Peyer's patch (tissue), 4 donors: ENCODE measurements around the gene KDELR1. TPM values are rescaled to one million over a fixed set of nuclear protein-coding genes. Genes with fewer than 3 reads are reported as not detected.
"Not testable (repeated sequence)": the region's sequence is repeated elsewhere in the genome, so short reads cannot be mapped to it uniquely, and the experiment has no call there.

Experiments used
- DNase-seq, 3 donors: peaks; one replicate each; pipeline ENCODE4 v3.0.0-alpha.2; 2017 to 2019
- H3K27ac ChIP-seq, 4 donors: fragments of 200-600 bp; sonication (generic); one replicate each; pipeline ENCODE4 v1.5.1; 2016 to 2019
- H3K27me3 ChIP-seq, 2 donors: fragments of 200-600 bp; sonication (generic); one replicate each; pipeline ENCODE4 v1.5.1; 2019
- H3K36me3 ChIP-seq, 3 donors: fragments of 200-600 bp; sonication (generic); one replicate each; pipeline ENCODE4 v1.5.1; 2016 to 2019
- H3K4me1 ChIP-seq, 4 donors: fragments of 200-600 bp; sonication (generic); one replicate each; pipeline ENCODE4 v1.5.1; 2016 to 2019
- H3K4me3 ChIP-seq, 4 donors: fragments of 200-600 bp; sonication (generic); 1 replicate in 3 of 4; 2 replicates in 1 of 4; pipeline ENCODE4 v1.5.1; 2016 to 2019; ENCODE audit warnings: mild to moderate bottlenecking in 1 of 4
- H3K9me3 ChIP-seq, 4 donors: fragments of 200-600 bp; sonication (generic); one replicate each; pipeline ENCODE4 v1.5.1; 2016 to 2019; ENCODE audit warnings: mild to moderate bottlenecking in 1 of 4
- POLR2A ChIP-seq, 2 donors: fragments of 450-650 bp; IDR thresholded peaks; one replicate each; pipeline ENCODE4 v1.5.1; 2017; ENCODE audit warnings: antibody characterized with exemption in 2 of 2, mild to moderate bottlenecking in 2 of 2, moderate library complexity in 2 of 2
- total RNA-seq, 4 donors: library from RNA; depleted of rRNA; stranded (reverse); fragments of >200 nt; gene quantifications; one replicate each; pipeline ENCODE4 v1.1.0, GENCODE V29; 2016
- TF ChIP-seq, protein P1 (sequence below), 6 experiments: fragments of 450-650 bp in 4 of 6; fragments of 200-600 bp in 2 of 6; sonication (generic) in 1 of 6; IDR thresholded peaks; one replicate each; pipeline ENCODE4 v1.5.1; 2017 to 2019; ENCODE audit warnings: antibody characterized with exemption in 6 of 6, mild to moderate bottlenecking in 3 of 6, moderate library complexity in 1 of 6

Gene KDELR1
- total RNA-seq, 4 donors from 2014 or later, result 54.5 to 136 (median 112) TPM

DNA sequence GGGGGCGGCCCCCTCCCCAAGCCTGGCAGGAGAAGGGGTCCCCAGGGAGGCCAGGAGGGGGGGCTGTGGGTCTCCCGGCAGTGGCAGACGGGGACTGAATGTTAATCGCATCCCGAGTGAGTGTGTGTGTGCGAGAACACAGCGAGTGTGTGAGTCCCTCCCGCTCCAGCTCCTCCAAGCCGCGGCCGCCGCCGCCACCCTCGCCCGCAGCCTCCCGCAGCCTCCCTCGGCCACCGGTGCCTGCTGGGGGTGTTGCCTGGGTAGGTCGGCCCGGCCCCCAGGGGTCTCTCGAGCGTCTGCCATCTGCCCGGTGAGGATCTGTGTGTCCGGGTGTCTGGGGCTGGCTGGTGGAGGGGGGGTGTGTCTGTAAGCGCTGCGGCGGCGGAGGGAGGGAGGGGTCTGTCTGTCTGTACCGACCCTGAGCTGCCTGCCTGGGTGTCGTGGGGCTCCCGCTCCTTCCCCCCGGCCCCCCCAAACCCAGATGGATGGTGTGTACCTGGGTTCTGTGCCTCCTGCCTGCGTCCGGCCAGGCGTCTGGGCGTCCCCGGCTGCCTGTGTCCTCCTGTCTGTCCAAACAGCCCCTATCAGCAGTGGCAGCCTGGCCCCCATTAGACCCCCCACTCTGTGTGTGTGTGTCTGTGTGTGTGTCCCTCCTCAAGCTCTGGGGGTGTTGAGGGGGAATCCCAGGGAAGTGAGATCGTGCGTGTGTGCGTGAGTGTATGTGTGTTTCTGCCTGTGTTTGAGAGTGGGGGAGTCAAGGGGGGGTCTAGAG lies 2.4 kb upstream of the KDELR1 start, which contains the start of gene GRIN2D:
Gene GRIN2D, plus strand, starts transcription at position 110 of the 772 bp plus-strand sequence. CDS start 4,725 bp downstream, outside the sequence.
- H3K27me3 ChIP-seq, result peaks cover 4 to 38% of the 10 kb centered on the region in 2 donors
- H3K9me3 ChIP-seq, result no peaks in the 10 kb centered on the region
- H3K4me3 ChIP-seq, result no peak within 1 kb of the TSS
- peak in 1 of 3 donors; percentile 53 for DNase-seq
- no peak within 1 kb of the TSS for H3K27ac ChIP-seq
- H3K36me3 ChIP-seq, result peaks cover 0 to 9% (median 0%) of the 10 kb centered on the region in 3 donors
- peaks cover 0 to 35% (median 14%) of the 10 kb centered on the region in 4 donors for H3K4me1 ChIP-seq
- TF ChIP-seq POLR2A (IDR thresholded peaks at IDR 0.05), result no peak
- TF ChIP-seq, protein P1, sequence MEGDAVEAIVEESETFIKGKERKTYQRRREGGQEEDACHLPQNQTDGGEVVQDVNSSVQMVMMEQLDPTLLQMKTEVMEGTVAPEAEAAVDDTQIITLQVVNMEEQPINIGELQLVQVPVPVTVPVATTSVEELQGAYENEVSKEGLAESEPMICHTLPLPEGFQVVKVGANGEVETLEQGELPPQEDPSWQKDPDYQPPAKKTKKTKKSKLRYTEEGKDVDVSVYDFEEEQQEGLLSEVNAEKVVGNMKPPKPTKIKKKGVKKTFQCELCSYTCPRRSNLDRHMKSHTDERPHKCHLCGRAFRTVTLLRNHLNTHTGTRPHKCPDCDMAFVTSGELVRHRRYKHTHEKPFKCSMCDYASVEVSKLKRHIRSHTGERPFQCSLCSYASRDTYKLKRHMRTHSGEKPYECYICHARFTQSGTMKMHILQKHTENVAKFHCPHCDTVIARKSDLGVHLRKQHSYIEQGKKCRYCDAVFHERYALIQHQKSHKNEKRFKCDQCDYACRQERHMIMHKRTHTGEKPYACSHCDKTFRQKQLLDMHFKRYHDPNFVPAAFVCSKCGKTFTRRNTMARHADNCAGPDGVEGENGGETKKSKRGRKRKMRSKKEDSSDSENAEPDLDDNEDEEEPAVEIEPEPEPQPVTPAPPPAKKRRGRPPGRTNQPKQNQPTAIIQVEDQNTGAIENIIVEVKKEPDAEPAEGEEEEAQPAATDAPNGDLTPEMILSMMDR (IDR thresholded peaks at IDR 0.05), result no peak

DNA sequence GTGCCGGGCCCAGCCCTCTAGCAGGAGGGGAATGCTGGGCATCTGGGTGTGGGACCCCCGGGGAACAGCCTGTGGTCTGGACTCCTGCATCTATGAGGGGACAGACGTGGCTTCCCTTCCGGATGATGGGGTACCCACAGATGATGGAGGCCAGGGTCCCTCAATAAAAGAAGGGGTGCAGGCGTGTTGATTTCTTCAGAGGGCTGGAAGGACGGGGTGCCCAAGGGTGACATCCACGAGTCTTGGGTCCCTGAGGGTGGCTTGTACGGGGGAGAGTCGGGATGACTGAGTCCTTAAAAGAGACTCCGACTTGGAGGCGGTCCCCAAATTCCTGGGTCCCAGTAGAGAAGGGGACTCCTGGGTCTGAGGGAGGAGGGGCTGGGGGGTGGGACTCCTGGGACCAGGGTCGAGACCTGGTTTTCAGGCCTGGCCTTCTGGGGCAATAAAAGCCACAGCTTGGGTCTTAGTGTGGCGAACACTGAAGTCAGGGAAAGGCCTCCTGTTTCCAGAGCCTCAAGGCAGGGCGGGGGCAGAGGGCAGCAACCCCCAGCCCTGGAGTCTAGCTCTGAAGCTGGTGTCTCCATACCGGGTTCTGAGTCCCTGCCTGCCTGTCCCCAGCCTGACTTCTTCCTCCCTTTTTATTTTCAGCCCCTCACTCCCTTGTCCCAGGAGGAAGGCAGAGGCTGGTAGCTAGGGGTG lies 1.7 kb upstream of the KDELR1 start:
- H3K4me3 ChIP-seq, result no peak overlapping the region
- no peak for DNase-seq
- TF ChIP-seq POLR2A (IDR thresholded peaks at IDR 0.05), result no peak
- TF ChIP-seq, protein P1 (IDR thresholded peaks at IDR 0.05), result no peak
- no peaks in the 10 kb centered on the region for H3K9me3 ChIP-seq
- H3K27ac ChIP-seq, result no peak overlapping the region
- peaks cover 4 to 38% of the 10 kb centered on the region in 2 donors for H3K27me3 ChIP-seq
- H3K36me3 ChIP-seq, result peaks cover 0 to 17% (median 0%) of the 10 kb centered on the region in 3 donors
- peaks cover 0 to 33% (median 14%) of the 10 kb centered on the region in 4 donors for H3K4me1 ChIP-seq

DNA sequence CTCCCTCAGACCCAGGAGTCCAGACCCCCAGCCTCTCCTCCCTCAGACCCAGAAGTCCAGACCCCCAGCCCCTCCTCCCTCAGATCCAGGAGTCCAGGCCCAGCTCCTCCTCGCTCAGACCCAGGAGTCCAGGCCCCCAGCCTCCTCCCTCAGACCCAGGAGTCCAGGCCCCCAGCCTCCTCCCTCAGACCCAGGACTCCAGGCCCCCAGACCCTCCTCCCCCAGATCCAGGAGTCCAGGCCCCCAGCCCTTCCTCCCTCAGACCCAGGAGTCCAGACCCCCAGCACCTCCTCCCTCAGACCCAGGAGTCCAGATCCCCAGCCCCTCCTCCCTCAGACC lies 624 bp upstream of the KDELR1 start:
- not testable (repeated sequence) for DNase-seq, H3K9me3 ChIP-seq, H3K27ac ChIP-seq
- H3K4me3 ChIP-seq, result peak overlapping the region in 1 of 4 donors; percentile 74
- peaks cover 4 to 36% of the 10 kb centered on the region in 2 donors for H3K27me3 ChIP-seq
- H3K4me1 ChIP-seq, result peaks cover 0 to 27% (median 10%) of the 10 kb centered on the region in 4 donors
- peaks cover 0 to 27% (median 0%) of the 10 kb centered on the region in 3 donors for H3K36me3 ChIP-seq

- H3K4me3 ChIP-seq, result peak overlapping the region; percentile 68 to 98 (median 85)
- H3K4me1 ChIP-seq, result peaks cover 0 to 27% (median 10%) of the 10 kb centered on the region in 4 donors
- peaks cover 4 to 22% of the 10 kb centered on the region in 2 donors for H3K27me3 ChIP-seq
- TF ChIP-seq, protein P1 (IDR thresholded peaks at IDR 0.05), result peak; percentile 53 to 75 (median 66)
- TF ChIP-seq POLR2A (IDR thresholded peaks at IDR 0.05), result peak in 1 of 2 donors; percentile 26
- no peaks in the 10 kb centered on the region for H3K9me3 ChIP-seq
- H3K36me3 ChIP-seq, result peaks cover 0 to 42% (median 0%) of the 10 kb centered on the region in 3 donors
- peak; percentile 57 to 80 (median 79) for DNase-seq
- H3K27ac ChIP-seq, result peak overlapping the region; percentile 75 to 94 (median 86)
These were observed 907 bp downstream of the KDELR1 start for GRCh38 chr19:48390188-48391099.

DNA sequence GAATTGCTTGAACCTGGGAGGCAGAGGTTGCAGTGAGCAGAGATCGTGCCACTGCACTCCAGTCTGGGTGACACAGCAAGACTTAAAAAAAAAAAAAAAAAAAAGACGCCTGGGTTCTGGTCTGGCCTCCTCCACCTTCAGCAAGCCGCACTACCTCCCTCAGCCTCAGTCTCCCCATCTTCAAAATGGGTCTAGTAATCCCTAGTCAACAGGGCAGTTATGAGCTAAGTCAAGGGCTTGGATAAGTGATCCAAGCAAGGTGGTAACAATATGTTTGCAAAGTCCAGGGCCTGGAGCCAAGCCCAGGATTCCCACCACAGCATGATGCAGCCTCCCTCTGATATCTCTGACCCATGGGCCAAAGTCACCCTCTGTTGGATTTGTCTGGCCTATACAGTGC lies 4.4 kb downstream of the KDELR1 start:
- no peak for TF ChIP-seq POLR2A (IDR thresholded peaks at IDR 0.05)
- TF ChIP-seq, protein P1 (IDR thresholded peaks at IDR 0.05), result no peak
- peaks cover 0 to 12% (median 0%) of the 10 kb centered on the region in 4 donors for H3K4me1 ChIP-seq
- no peak for DNase-seq
- H3K27ac ChIP-seq, result no peak overlapping the region
- no peaks in the 10 kb centered on the region for H3K27me3 ChIP-seq
- no peaks in the 10 kb centered on the region for H3K9me3 ChIP-seq
- H3K4me3 ChIP-seq, result no peak overlapping the region
- H3K36me3 ChIP-seq, result peaks cover 0 to 77% (median 0%) of the 10 kb centered on the region in 3 donors
